GM19438 (cell line): Measurements from ENCODE around the gene PRRT2.
"Not testable (repeated sequence)": the region's sequence is repeated elsewhere in the genome, so short reads cannot be mapped to it uniquely, and the experiment has no call there.

Experiments used
- ATAC-seq: cut with Tn5 transposase; IDR thresholded peaks from one replicate; pipeline ENCODE4 v1.9.1; 2021; ENCODE audit warnings: low read depth; ENCODE audit not compliant: unreplicated experiment

The PRRT2 gene

GRCh38 chr16:29811896-29812665 lies at the start of gene PRRT2:
PRRT2 (plus strand) TSS chr16:29812193; CDS start chr16:29813055, 862 bp downstream.
- ATAC-seq: no peak

- no peak for ATAC-seq
These were observed 48.7 kb upstream of the PRRT2 start for GRCh38 chr16:29763326-29763725.

GRCh38 chr16:29765167-29766032 lies 46.6 kb upstream of the PRRT2 start:
- ATAC-seq: no peak

GRCh38 chr16:29766571-29766970 lies 45.4 kb upstream of the PRRT2 start:
- no peak for ATAC-seq

- ATAC-seq: no peak
These were observed 44.9 kb upstream of the PRRT2 start for GRCh38 chr16:29767062-29767461.

GRCh38 chr16:29769507-29769906 lies 42.5 kb upstream of the PRRT2 start:
- no peak for ATAC-seq

GRCh38 chr16:29770250-29770929 lies 41.6 kb upstream of the PRRT2 start:
- no peak for ATAC-seq

GRCh38 chr16:29772330-29772729 lies 39.7 kb upstream of the PRRT2 start:
- not testable (repeated sequence) for ATAC-seq

- ATAC-seq: no peak
These were observed 37.3 kb upstream of the PRRT2 start for GRCh38 chr16:29774730-29775129.

GRCh38 chr16:29775742-29776408 lies 36.1 kb upstream of the PRRT2 start:
- ATAC-seq: no peak

- ATAC-seq: no peak
These were observed 34.2 kb upstream of the PRRT2 start, which contains the start of gene ZG16 for GRCh38 chr16:29777576-29778350. ZG16 (plus strand) TSS chr16:29778256; CDS start chr16:29779267, 1,011 bp downstream.

- ATAC-seq: no peak
These were observed 32.5 kb upstream of the PRRT2 start for GRCh38 chr16:29779474-29779873.

- not testable (repeated sequence) for ATAC-seq
These were observed 28.7 kb upstream of the PRRT2 start for GRCh38 chr16:29783094-29783953.

GRCh38 chr16:29784157-29784556 lies 27.8 kb upstream of the PRRT2 start:
- ATAC-seq: no peak

GRCh38 chr16:29784901-29785500 lies 27.0 kb upstream of the PRRT2 start:
- no peak for ATAC-seq

- not testable (repeated sequence) for ATAC-seq
These were observed 24.8 kb upstream of the PRRT2 start for GRCh38 chr16:29787155-29787554.

GRCh38 chr16:29789775-29790182 lies 22.2 kb upstream of the PRRT2 start:
- peak; percentile 9 for ATAC-seq
